HAP-1 (cell line): Measurements from ENCODE around the gene UBE2B.

Experiments
- DNase-seq, 2 experiments: peaks; one replicate each; pipeline ENCODE4 v3.0.0-alpha.2; 2016 to 2020; ENCODE audit warnings: low spot score in 2 of 2
- H3K27me3 ChIP-seq: fragments of 250-450 bp; sonication (Bioruptor Pico); 2 replicates; pipeline ENCODE4 v1.5.1; 2020; ENCODE audit warnings: low read depth, mild to moderate bottlenecking, moderate library complexity
- H3K36me3 ChIP-seq: fragments of 250-450 bp; sonication (Bioruptor Pico); replicated peaks from 2 replicates; pipeline ENCODE4 v1.5.1; 2020; ENCODE audit warnings: mild to moderate bottlenecking
- H3K4me1 ChIP-seq: fragments of 250-450 bp; sonication (Bioruptor Pico); 2 replicates; pipeline ENCODE4 v1.5.1; 2020; ENCODE audit warnings: mild to moderate bottlenecking
- H3K4me3 ChIP-seq: fragments of 250-450 bp; sonication (Bioruptor Pico); 2 replicates; pipeline ENCODE4 v1.5.1; 2020; ENCODE audit warnings: mild to moderate bottlenecking, moderate library complexity
- H3K9me3 ChIP-seq: fragments of 250-450 bp; sonication (Bioruptor Pico); 2 replicates; pipeline ENCODE4 v1.5.1; 2020; ENCODE audit warnings: mild to moderate bottlenecking, moderate library complexity
- in situ Hi-C: fragments of 300-500 bp; cut with MboI; formaldehyde crosslinking; loops from 3 replicates; pipeline ENCODE4 v1.14.3; 2020; ENCODE audit warnings: low sequenced_read_pairs, inconsistent platforms, mixed read lengths

The UBE2B gene

GRCh38 chr5:134435560-134435959 is 64.2 kb downstream of the UBE2B start:
- H3K4me1 ChIP-seq = peaks cover 3% of the 10 kb centered on the region; the same call in 1 of the 2 replicates
- DNase-seq = no peak
- in situ Hi-C loops = no loop called here
- no peak overlapping the region for H3K4me3 ChIP-seq
- H3K9me3 ChIP-seq = no peaks in the 10 kb centered on the region
- H3K27me3 ChIP-seq = peaks cover 16% of the 10 kb centered on the region
- H3K36me3 ChIP-seq = no peaks in the 10 kb centered on the region

GRCh38 chr5:134436523-134437339 is 65.4 kb downstream of the UBE2B start:
- H3K27me3 ChIP-seq = peaks cover 5% of the 10 kb centered on the region
- no peak for DNase-seq
- peaks cover 3% of the 10 kb centered on the region; the same call in 1 of the 2 replicates for H3K4me1 ChIP-seq
- H3K9me3 ChIP-seq = no peaks in the 10 kb centered on the region
- in situ Hi-C loops = no loop called here
- no peaks in the 10 kb centered on the region for H3K36me3 ChIP-seq
- no peak overlapping the region for H3K4me3 ChIP-seq

- no peak for DNase-seq
- in situ Hi-C loops = no loop called here
- Histone ChIP-seq H3K4me3 (no peak overlapping the region), H3K36me3 (no peaks in the 10 kb centered on the region), H3K27me3 (no peaks in the 10 kb centered on the region), H3K9me3 (no peaks in the 10 kb centered on the region), H3K4me1 (peaks cover 3% of the 10 kb centered on the region; the same call in 1 of the 2 replicates)
Measured at GRCh38 chr5:134437340-134437846, 66.0 kb downstream of the UBE2B start.

GRCh38 chr5:134437847-134438581 is 66.6 kb downstream of the UBE2B start:
- in situ Hi-C loops = no loop called here
- no peaks in the 10 kb centered on the region for H3K9me3 ChIP-seq
- H3K4me3 ChIP-seq = no peak overlapping the region
- H3K27me3 ChIP-seq = no peaks in the 10 kb centered on the region
- no peaks in the 10 kb centered on the region for H3K36me3 ChIP-seq
- DNase-seq = no peak
- peaks cover 3% of the 10 kb centered on the region; the same call in 1 of the 2 replicates for H3K4me1 ChIP-seq

GRCh38 chr5:134438721-134439123 is 67.4 kb downstream of the UBE2B start:
- Histone ChIP-seq H3K36me3 (no peaks in the 10 kb centered on the region), H3K4me3 (no peak overlapping the region), H3K9me3 (no peaks in the 10 kb centered on the region), H3K4me1 (peaks cover 3% of the 10 kb centered on the region; the same call in 1 of the 2 replicates), H3K27me3 (no peaks in the 10 kb centered on the region)
- DNase-seq = no peak
- in situ Hi-C loops = no loop called here

GRCh38 chr5:134439210-134439654 is 67.9 kb downstream of the UBE2B start:
- Histone ChIP-seq H3K36me3 (no peaks in the 10 kb centered on the region), H3K4me1 (peaks cover 3% of the 10 kb centered on the region; the same call in 1 of the 2 replicates), H3K4me3 (no peak overlapping the region), H3K9me3 (no peaks in the 10 kb centered on the region), H3K27me3 (no peaks in the 10 kb centered on the region)
- in situ Hi-C loops = no loop called here
- no peak for DNase-seq

GRCh38 chr5:134440201-134440755 is 68.9 kb downstream of the UBE2B start:
- in situ Hi-C loops = no loop called here
- no peak for DNase-seq
- Histone ChIP-seq H3K9me3 (no peaks in the 10 kb centered on the region), H3K27me3 (no peaks in the 10 kb centered on the region), H3K36me3 (no peaks in the 10 kb centered on the region), H3K4me3 (no peak overlapping the region), H3K4me1 (peaks cover 3% of the 10 kb centered on the region; the same call in 1 of the 2 replicates)
